HCT116 (cell line): ENCODE data around the gene GLI3. TPM values are rescaled to one million over a fixed set of nuclear protein-coding genes. Genes with fewer than 3 reads are reported as not detected.

Source experiments
- ATAC-seq: fragments of 200-7000 bp; cut with Tn5 transposase; 2 replicates; pipeline ENCODE4 v1.9.1; 2020; ENCODE audit warnings: mild to moderate bottlenecking, moderate library complexity
- BruUV-seq: library from RNA; stranded (reverse); fragments of 400-500 nt; replicated peaks from 2 replicates; lab custom pipeline; 2021; lab: Mats Ljungman, UMichigan
- CTCF ChIA-PET: fragments of 300-600 bp; sonication (Branson Sonifier 250); formaldehyde crosslinking; loops from one replicate; lab custom pipeline; 2021; ENCODE audit warnings: antibody characterized with exemption; lab: Charles Lee
- POLR2A ChIA-PET: fragments of 300-600, 350-600 bp; sonication (Branson Sonifier 250); formaldehyde crosslinking; loops from one replicate; lab custom pipeline; 2021; ENCODE audit warnings: antibody characterized with exemption; lab: Charles Lee
- RAD21 ChIA-PET, 2 experiments: fragments of 300-600 bp; sonication (Branson Sonifier 250); formaldehyde crosslinking; loops; one replicate each; lab custom pipeline; 2023; ENCODE audit warnings: low total read pairs in 2 of 2; ENCODE audit not compliant: uncharacterized antibody in 2 of 2, unreplicated experiment in 2 of 2, low non-redundant PET in 1 of 2; lab: Charles Lee
- DNase-seq: peaks from one replicate; pipeline ENCODE4 v3.0.0-alpha.2; 2010; ENCODE audit warnings: low read depth, low spot score
- H2AFZ ChIP-seq: fragments of 200-600 bp; shearing (Covaris generic), sonication (generic); 2 replicates; pipeline ENCODE4 v1.6.1; 2017; ENCODE audit warnings: low read depth, mixed run types, mixed read lengths, antibody characterized with exemption, low read length; ENCODE audit not compliant: poor library complexity, severe bottlenecking
- H3K27ac ChIP-seq: 2 replicates; pipeline ENCODE4 v1.5.1; 2012; ENCODE audit warnings: low read depth, low read length
- H3K27me3 ChIP-seq: fragments of 200-600 bp; sonication (generic); 2 replicates; pipeline ENCODE4 v1.6.1; 2016; ENCODE audit warnings: mixed run types, low read length, mixed read lengths; ENCODE audit not compliant: insufficient read depth
- H3K36me3 ChIP-seq, 2 experiments: fragments of 200-500 bp in 1 of 2; fragments of 200-600 bp in 1 of 2; sonication (Bioruptor generic) in 1 of 2; sonication (generic) in 1 of 2; 2 replicates each; pipeline versions ENCODE4 v1.5.1 to v1.6.1; 2014 to 2016; ENCODE audit warnings: low read length in 2 of 2, inconsistent platforms in 1 of 2, mixed read lengths in 1 of 2, mixed run types in 1 of 2; ENCODE audit not compliant: insufficient read depth in 2 of 2, control insufficient read depth in 1 of 2
- H3K4me1 ChIP-seq, 2 experiments: fragments of 200-600 bp in 1 of 2; sonication (generic) in 1 of 2; 2 replicates each; pipeline versions ENCODE4 v1.5.1 to v1.6.1; 2012 to 2017; ENCODE audit warnings: low read length in 2 of 2, inconsistent platforms in 1 of 2, mild to moderate bottlenecking in 1 of 2, mixed read lengths in 1 of 2, mixed run types in 1 of 2, moderate library complexity in 1 of 2; ENCODE audit not compliant: insufficient read depth in 2 of 2, control insufficient read depth in 1 of 2
- H3K4me2 ChIP-seq: fragments of 200-600 bp; sonication (generic); 2 replicates; pipeline ENCODE4 v1.6.1; 2017; ENCODE audit warnings: mixed run types, low read length, mixed read lengths
- H3K4me3 ChIP-seq, 2 experiments: fragments of 200-600 bp in 1 of 2; sonication (generic) in 1 of 2; replicated peaks in 1 of 2; 2 replicates each; pipeline ENCODE4 v1.5.1; 2011 to 2016; ENCODE audit warnings: low read length in 2 of 2, control low read depth in 1 of 2, low read depth in 1 of 2, mild to moderate bottlenecking in 1 of 2, mixed read lengths in 1 of 2, mixed run types in 1 of 2
- H3K79me2 ChIP-seq: fragments of 200-600 bp; sonication (generic); 2 replicates; pipeline ENCODE4 v1.6.1; 2017; ENCODE audit warnings: mild to moderate bottlenecking, mixed run types, low read length, moderate library complexity, mixed read lengths; ENCODE audit not compliant: insufficient read depth
- H3K9ac ChIP-seq: fragments of 200-600 bp; sonication (generic); 2 replicates; pipeline ENCODE4 v1.6.1; 2016; ENCODE audit warnings: low read length, mixed read lengths
- H3K9me2 ChIP-seq: fragments of 200-600 bp; sonication (generic), shearing (Covaris generic); 2 replicates; pipeline ENCODE4 v1.6.1; 2017; ENCODE audit warnings: mixed run types, mild to moderate bottlenecking, moderate library complexity; ENCODE audit not compliant: insufficient read depth
- H3K9me3 ChIP-seq, 2 experiments: fragments of 200-500 bp in 1 of 2; fragments of 200-600 bp in 1 of 2; sonication (Bioruptor generic) in 1 of 2; sonication (generic) in 1 of 2; 2 replicates each; pipeline ENCODE4 v1.6.1; 2014 to 2017; ENCODE audit warnings: low read length in 2 of 2, mixed read lengths in 2 of 2, inconsistent platforms in 1 of 2, low read depth in 1 of 2, mild to moderate bottlenecking in 1 of 2, mixed run types in 1 of 2, moderate library complexity in 1 of 2; ENCODE audit not compliant: control insufficient read depth in 1 of 2, insufficient read depth in 1 of 2
- H4K20me1 ChIP-seq: fragments of 200-600 bp; sonication (generic), shearing (Covaris generic); 2 replicates; pipeline ENCODE4 v1.6.1; 2017; ENCODE audit warnings: mixed run types, mild to moderate bottlenecking, moderate library complexity; ENCODE audit not compliant: insufficient read depth
- CEBPB ChIP-seq: IDR thresholded peaks from 2 replicates; pipeline ENCODE4 v1.6.1; 2012; ENCODE audit warnings: low read depth
- EGR1 ChIP-seq: IDR thresholded peaks from 2 replicates; pipeline ENCODE4 v1.6.1; 2012; ENCODE audit warnings: low read depth
- ELF1 ChIP-seq: IDR thresholded peaks from 2 replicates; pipeline ENCODE4 v1.6.1; 2012; ENCODE audit warnings: low read depth, borderline replicate concordance
- EZH2 ChIP-seq: fragments of 200-600 bp; sonication (generic); IDR thresholded peaks from 2 replicates; pipeline ENCODE4 v1.6.1; 2017; ENCODE audit warnings: antibody characterized with exemption, mixed run types
- FOSL1 ChIP-seq: IDR thresholded peaks from 2 replicates; pipeline ENCODE4 v1.6.1; 2012; ENCODE audit warnings: low read depth
- JUND ChIP-seq: IDR thresholded peaks from 2 replicates; pipeline ENCODE4 v1.6.1; 2012
- MAX ChIP-seq: IDR thresholded peaks from 2 replicates; pipeline ENCODE4 v1.6.1; 2012
- SIN3A ChIP-seq: IDR thresholded peaks from 2 replicates; pipeline ENCODE4 v1.6.1; 2012; ENCODE audit warnings: low read depth
- SP1 ChIP-seq: IDR thresholded peaks from 2 replicates; pipeline ENCODE4 v1.6.1; 2012; ENCODE audit warnings: low read depth
- TCF7L2 ChIP-seq: IDR thresholded peaks from 2 replicates; pipeline ENCODE4 v1.7.0; 2011; ENCODE audit warnings: borderline replicate concordance, inconsistent platforms; ENCODE audit not compliant: insufficient read depth, insufficient read length; ENCODE audit errors: extremely low read depth
- YY1 ChIP-seq: IDR thresholded peaks from 2 replicates; pipeline ENCODE4 v1.6.1; 2011; ENCODE audit warnings: low read length, low read depth, moderate library complexity, mild to moderate bottlenecking; ENCODE audit not compliant: insufficient replicate concordance; ENCODE audit errors: extremely low read depth
- ZFX ChIP-seq: fragments of 450-650 bp; IDR thresholded peaks from 2 replicates; pipeline ENCODE4 v1.6.1; 2017
- ZNF274 ChIP-seq: fragments of 200-500 bp; sonication (Bioruptor generic); IDR thresholded peaks from 2 replicates; pipeline ENCODE4 v1.6.1; 2014; ENCODE audit warnings: mild to moderate bottlenecking, low read depth, low read length, inconsistent platforms
- intact Hi-C: fragments of 100-400 bp; cut with micrococcal nuclease; formaldehyde crosslinking; loops from 2 replicates; pipeline ENCODE4 v1.10.0; 2022
- total RNA-seq: library from RNA; stranded (reverse); gene quantifications from one replicate; pipeline ENCODE4 v1.2.1, GENCODE V29; 2021; ENCODE audit not compliant: unreplicated experiment
- TF ChIP-seq, protein P1 (sequence below): IDR thresholded peaks from 2 replicates; pipeline ENCODE4 v1.6.1; 2012; ENCODE audit warnings: low read depth
- TF ChIP-seq, protein P2 (sequence below), 3 experiments: fragments of 200-600 bp in 1 of 3; sonication (generic) in 1 of 3; IDR thresholded peaks in 2 of 3; conservative IDR thresholded peaks in 1 of 3; 2 replicates each; pipeline ENCODE4 v1.5.1; 2012 to 2017; ENCODE audit warnings: low read depth in 2 of 3, low read length in 2 of 3, antibody characterized with exemption in 1 of 3, borderline replicate concordance in 1 of 3, control low read depth in 1 of 3, mild to moderate bottlenecking in 1 of 3, mixed read lengths in 1 of 3, mixed run types in 1 of 3, moderate library complexity in 1 of 3; ENCODE audit not compliant: insufficient read depth in 1 of 3

The GLI3 gene
- total RNA-seq, 1 experiment from 2014 or later = 0.07 TPM

GRCh38 chr7:41924796-41925195 is 312.2 kb downstream of the GLI3 start:
- H3K79me2 ChIP-seq = no peaks in the 10 kb centered on the region
- H3K27ac ChIP-seq = no peak overlapping the region
- no peaks in the 10 kb centered on the region for H3K4me1 ChIP-seq
- ChIA-PET RAD21 (no interaction called here), POLR2A (no interaction called here), CTCF (no interaction called here)
- intact Hi-C loops = no loop called here
- H3K9me2 ChIP-seq = no peaks in the 10 kb centered on the region
- BruUV-seq = no TSS peak
- no peaks in the 10 kb centered on the region for H3K36me3 ChIP-seq
- no peak overlapping the region for H2AFZ ChIP-seq
- H4K20me1 ChIP-seq = no peaks in the 10 kb centered on the region
- no peaks in the 10 kb centered on the region for H3K27me3 ChIP-seq
- H3K4me2 ChIP-seq = no peak overlapping the region
- ATAC-seq (no peak), DNase-seq (no peak)
- TF ChIP-seq YY1 = no peak
- TF ChIP-seq, protein P1, sequence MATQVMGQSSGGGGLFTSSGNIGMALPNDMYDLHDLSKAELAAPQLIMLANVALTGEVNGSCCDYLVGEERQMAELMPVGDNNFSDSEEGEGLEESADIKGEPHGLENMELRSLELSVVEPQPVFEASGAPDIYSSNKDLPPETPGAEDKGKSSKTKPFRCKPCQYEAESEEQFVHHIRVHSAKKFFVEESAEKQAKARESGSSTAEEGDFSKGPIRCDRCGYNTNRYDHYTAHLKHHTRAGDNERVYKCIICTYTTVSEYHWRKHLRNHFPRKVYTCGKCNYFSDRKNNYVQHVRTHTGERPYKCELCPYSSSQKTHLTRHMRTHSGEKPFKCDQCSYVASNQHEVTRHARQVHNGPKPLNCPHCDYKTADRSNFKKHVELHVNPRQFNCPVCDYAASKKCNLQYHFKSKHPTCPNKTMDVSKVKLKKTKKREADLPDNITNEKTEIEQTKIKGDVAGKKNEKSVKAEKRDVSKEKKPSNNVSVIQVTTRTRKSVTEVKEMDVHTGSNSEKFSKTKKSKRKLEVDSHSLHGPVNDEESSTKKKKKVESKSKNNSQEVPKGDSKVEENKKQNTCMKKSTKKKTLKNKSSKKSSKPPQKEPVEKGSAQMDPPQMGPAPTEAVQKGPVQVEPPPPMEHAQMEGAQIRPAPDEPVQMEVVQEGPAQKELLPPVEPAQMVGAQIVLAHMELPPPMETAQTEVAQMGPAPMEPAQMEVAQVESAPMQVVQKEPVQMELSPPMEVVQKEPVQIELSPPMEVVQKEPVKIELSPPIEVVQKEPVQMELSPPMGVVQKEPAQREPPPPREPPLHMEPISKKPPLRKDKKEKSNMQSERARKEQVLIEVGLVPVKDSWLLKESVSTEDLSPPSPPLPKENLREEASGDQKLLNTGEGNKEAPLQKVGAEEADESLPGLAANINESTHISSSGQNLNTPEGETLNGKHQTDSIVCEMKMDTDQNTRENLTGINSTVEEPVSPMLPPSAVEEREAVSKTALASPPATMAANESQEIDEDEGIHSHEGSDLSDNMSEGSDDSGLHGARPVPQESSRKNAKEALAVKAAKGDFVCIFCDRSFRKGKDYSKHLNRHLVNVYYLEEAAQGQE = no peak
- TF ChIP-seq JUND = no peak
- TF ChIP-seq EGR1 = no peak
- TF ChIP-seq TCF7L2 = no peak
- TF ChIP-seq, protein P2, sequence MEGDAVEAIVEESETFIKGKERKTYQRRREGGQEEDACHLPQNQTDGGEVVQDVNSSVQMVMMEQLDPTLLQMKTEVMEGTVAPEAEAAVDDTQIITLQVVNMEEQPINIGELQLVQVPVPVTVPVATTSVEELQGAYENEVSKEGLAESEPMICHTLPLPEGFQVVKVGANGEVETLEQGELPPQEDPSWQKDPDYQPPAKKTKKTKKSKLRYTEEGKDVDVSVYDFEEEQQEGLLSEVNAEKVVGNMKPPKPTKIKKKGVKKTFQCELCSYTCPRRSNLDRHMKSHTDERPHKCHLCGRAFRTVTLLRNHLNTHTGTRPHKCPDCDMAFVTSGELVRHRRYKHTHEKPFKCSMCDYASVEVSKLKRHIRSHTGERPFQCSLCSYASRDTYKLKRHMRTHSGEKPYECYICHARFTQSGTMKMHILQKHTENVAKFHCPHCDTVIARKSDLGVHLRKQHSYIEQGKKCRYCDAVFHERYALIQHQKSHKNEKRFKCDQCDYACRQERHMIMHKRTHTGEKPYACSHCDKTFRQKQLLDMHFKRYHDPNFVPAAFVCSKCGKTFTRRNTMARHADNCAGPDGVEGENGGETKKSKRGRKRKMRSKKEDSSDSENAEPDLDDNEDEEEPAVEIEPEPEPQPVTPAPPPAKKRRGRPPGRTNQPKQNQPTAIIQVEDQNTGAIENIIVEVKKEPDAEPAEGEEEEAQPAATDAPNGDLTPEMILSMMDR (IDR thresholded peaks at IDR 0.05 in 2 of 3, conservative IDR thresholded peaks at IDR 0.05 in 1 of 3; ENCODE audit: borderline replicate concordance in 1 of 3, insufficient read depth in 1 of 3, low read depth in 2 of 3, low read length in 2 of 3) = no peak
- no peak for TF ChIP-seq CEBPB
- no peak for TF ChIP-seq ZFX
- TF ChIP-seq EZH2 = no peak
- TF ChIP-seq MAX = no peak
- TF ChIP-seq SP1 = no peak
- TF ChIP-seq FOSL1 = no peak
- TF ChIP-seq ELF1 = no peak
- no peak for TF ChIP-seq ZNF274
- TF ChIP-seq SIN3A = no peak
- H3K9ac ChIP-seq = no peak overlapping the region
- no peak overlapping the region for H3K4me3 ChIP-seq
- 0 out of 4 replicates have a peak, but pooled peaks cover 0 to 2% of the 10 kb centered on the region in 2 experiments for H3K9me3 ChIP-seq
